DND-41 (cell line): ENCODE data around the gene PALMD.

ENCODE experiments used
- EZH2 ChIP-seq: IDR thresholded peaks from 3 replicates; pipeline ENCODE4 v1.6.1; 2012; ENCODE audit warnings: borderline replicate concordance, low read depth, mild to moderate bottlenecking, moderate library complexity, low read length, inconsistent platforms; ENCODE audit not compliant: severe bottlenecking
- TF ChIP-seq, protein P1 (sequence below): IDR thresholded peaks from 2 replicates; pipeline ENCODE4 v1.5.1; 2012; ENCODE audit warnings: borderline replicate concordance, low read length, moderate library complexity, mild to moderate bottlenecking; ENCODE audit not compliant: poor library complexity, severe bottlenecking; ENCODE audit errors: extremely low read depth

DNA sequence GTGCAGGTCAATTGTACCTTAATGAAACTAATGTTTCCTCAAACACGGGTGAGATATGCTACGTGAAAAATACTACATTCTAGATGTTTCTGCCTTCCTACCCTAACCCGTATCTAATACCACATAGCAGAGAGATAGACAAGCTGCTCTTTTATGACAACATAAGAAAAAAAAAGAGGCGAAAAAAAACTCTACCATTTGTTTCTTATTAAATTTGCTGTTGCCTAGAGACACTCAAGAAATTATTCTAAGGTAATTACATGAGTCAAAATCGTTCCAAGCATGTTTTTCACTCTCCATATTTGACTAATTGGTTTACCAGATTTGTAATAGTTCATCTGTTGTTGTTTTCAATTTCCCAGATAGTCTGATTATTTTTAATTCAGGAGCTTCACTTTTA lies 27.4 kb downstream of the PALMD start:
- TF ChIP-seq, protein P1, sequence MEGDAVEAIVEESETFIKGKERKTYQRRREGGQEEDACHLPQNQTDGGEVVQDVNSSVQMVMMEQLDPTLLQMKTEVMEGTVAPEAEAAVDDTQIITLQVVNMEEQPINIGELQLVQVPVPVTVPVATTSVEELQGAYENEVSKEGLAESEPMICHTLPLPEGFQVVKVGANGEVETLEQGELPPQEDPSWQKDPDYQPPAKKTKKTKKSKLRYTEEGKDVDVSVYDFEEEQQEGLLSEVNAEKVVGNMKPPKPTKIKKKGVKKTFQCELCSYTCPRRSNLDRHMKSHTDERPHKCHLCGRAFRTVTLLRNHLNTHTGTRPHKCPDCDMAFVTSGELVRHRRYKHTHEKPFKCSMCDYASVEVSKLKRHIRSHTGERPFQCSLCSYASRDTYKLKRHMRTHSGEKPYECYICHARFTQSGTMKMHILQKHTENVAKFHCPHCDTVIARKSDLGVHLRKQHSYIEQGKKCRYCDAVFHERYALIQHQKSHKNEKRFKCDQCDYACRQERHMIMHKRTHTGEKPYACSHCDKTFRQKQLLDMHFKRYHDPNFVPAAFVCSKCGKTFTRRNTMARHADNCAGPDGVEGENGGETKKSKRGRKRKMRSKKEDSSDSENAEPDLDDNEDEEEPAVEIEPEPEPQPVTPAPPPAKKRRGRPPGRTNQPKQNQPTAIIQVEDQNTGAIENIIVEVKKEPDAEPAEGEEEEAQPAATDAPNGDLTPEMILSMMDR, result no peak
- TF ChIP-seq EZH2, result no peak
